ENCODE measurements around the gene ZSWIM8. TPM values are rescaled to one million over a fixed set of nuclear protein-coding genes. Genes with fewer than 3 reads are reported as not detected.

Gene ZSWIM8
- total and polyA plus RNA-seq, 5 experiments from 2014 or later, result 12.3 to 79.9 (median 18.5) TPM

- ATAC-seq, result no peak
- peak overlapping the region in 1 of 10 donors; percentile 24 for H3K4me3 Mint-ChIP-seq
- H3K4me1 Mint-ChIP-seq, result peaks cover 0 to 16% (median 7%) of the 10 kb centered on the region in 4 donors
- H3K9me3 Mint-ChIP-seq, result no peaks in the 10 kb centered on the region
- DNase-seq, result peak in 1 of 10 donors; percentile 50
- no peaks in the 10 kb centered on the region for H3K27me3 Mint-ChIP-seq
- peak overlapping the region in 8 of 10 donors; percentile 11 to 93 (median 42) for H3K27ac Mint-ChIP-seq
- peaks cover 0 to 65% (median 4%) of the 10 kb centered on the region in 3 donors for H3K36me3 Mint-ChIP-seq
- POLR2A ChIA-PET, result interaction anchor here (8.6 kb wide), 1 partner anchor 11 kb away, joined by 56 read pairs; no protein-coding TSS in a partner anchor
These were observed 12.1 kb downstream of the ZSWIM8 start for GRCh38 chr10:73797324-73798025.

- no peak for ATAC-seq
These were observed 12.7 kb downstream of the ZSWIM8 start for GRCh38 chr10:73798087-73798486.

GRCh38 chr10:73798927-73799560, 13.6 kb downstream of the ZSWIM8 start:
- no peaks in the 10 kb centered on the region for H3K27me3 Mint-ChIP-seq
- H3K27ac Mint-ChIP-seq, result peak overlapping the region in 6 of 10 donors; percentile 37 to 83 (median 52)
- peaks cover 0 to 70% (median 4%) of the 10 kb centered on the region in 3 donors for H3K36me3 Mint-ChIP-seq
- DNase-seq (peak in 1 of 10 donors; percentile 59), ATAC-seq (peak; percentile 31 to 35)
- peaks cover 6 to 18% (median 11%) of the 10 kb centered on the region in 4 donors for H3K4me1 Mint-ChIP-seq
- POLR2A ChIA-PET, result interaction anchor here (3.0 to 8.6 kb wide), 2 partner anchors 10 to 11 kb away, joined by 19 to 56 read pairs; no protein-coding TSS in a partner anchor
- H3K9me3 Mint-ChIP-seq, result no peaks in the 10 kb centered on the region
- H3K4me3 Mint-ChIP-seq, result peak overlapping the region in 1 of 10 donors; percentile 45

More at GRCh38 chr10:73798087-73798486, 12.7 kb downstream of the ZSWIM8 start:
- peaks cover 0 to 66% (median 4%) of the 10 kb centered on the region in 3 donors for H3K36me3 Mint-ChIP-seq
- POLR2A ChIA-PET, result interaction anchor here (3.0 to 8.6 kb wide), 2 partner anchors 10 to 11 kb away, joined by 19 to 56 read pairs; no protein-coding TSS in a partner anchor
- H3K9me3 Mint-ChIP-seq, result no peaks in the 10 kb centered on the region
- no peaks in the 10 kb centered on the region for H3K27me3 Mint-ChIP-seq
- peak overlapping the region in 5 of 10 donors; percentile 9 to 93 (median 38) for H3K27ac Mint-ChIP-seq
- peaks cover 0 to 14% (median 8%) of the 10 kb centered on the region in 4 donors for H3K4me1 Mint-ChIP-seq
- peak overlapping the region in 1 of 10 donors; percentile 24 for H3K4me3 Mint-ChIP-seq
- peak in 1 of 10 donors; percentile 10 for DNase-seq

GRCh38 chr10:73799899-73800559, 14.6 kb downstream of the ZSWIM8 start:
- DNase-seq (peak in 1 of 10 donors; percentile 53), ATAC-seq (peak in 1 of 2 donors; percentile 11)
- peak overlapping the region in 6 of 10 donors; percentile 40 to 83 (median 58) for H3K27ac Mint-ChIP-seq
- peaks cover 0 to 70% (median 2%) of the 10 kb centered on the region in 3 donors for H3K36me3 Mint-ChIP-seq
- H3K4me3 Mint-ChIP-seq, result no peak overlapping the region
- no peaks in the 10 kb centered on the region for H3K9me3 Mint-ChIP-seq
- POLR2A ChIA-PET, result interaction anchor here (1.0 to 8.6 kb wide), 3 partner anchors 9 to 28 kb away, joined by 3 to 56 read pairs (median 19); a partner anchor contains a TSS
- H3K27me3 Mint-ChIP-seq, result no peaks in the 10 kb centered on the region
- peaks cover 7 to 18% (median 11%) of the 10 kb centered on the region in 4 donors for H3K4me1 Mint-ChIP-seq

- peak; percentile 11 to 22 for ATAC-seq
- POLR2A ChIA-PET, result interaction anchor here (0.6 to 8.6 kb wide), 4 partner anchors 8 to 68 kb away, joined by 3 to 56 read pairs (median 11); a partner anchor contains a TSS
- DNase-seq, result peak in 1 of 10 donors; percentile 63
- no peaks in the 10 kb centered on the region for H3K9me3 Mint-ChIP-seq
- H3K27me3 Mint-ChIP-seq, result no peaks in the 10 kb centered on the region
- H3K27ac Mint-ChIP-seq, result peak overlapping the region in 4 of 10 donors; percentile 11 to 83 (median 54)
- no peak overlapping the region for H3K4me3 Mint-ChIP-seq
- H3K36me3 Mint-ChIP-seq, result peaks cover 0 to 69% (median 4%) of the 10 kb centered on the region in 3 donors
- H3K4me1 Mint-ChIP-seq, result peaks cover 8 to 23% (median 12%) of the 10 kb centered on the region in 4 donors
These were observed 15.3 kb downstream of the ZSWIM8 start for GRCh38 chr10:73800560-73801252.

- H3K4me3 Mint-ChIP-seq, result no peak overlapping the region
- H3K4me1 Mint-ChIP-seq, result peaks cover 14 to 28% (median 17%) of the 10 kb centered on the region in 4 donors
- peak in 1 of 10 donors; percentile 24 for DNase-seq
- H3K9me3 Mint-ChIP-seq, result no peaks in the 10 kb centered on the region
- H3K27me3 Mint-ChIP-seq, result no peaks in the 10 kb centered on the region
- peak overlapping the region in 2 of 10 donors; percentile 11 to 52 for H3K27ac Mint-ChIP-seq
- POLR2A ChIA-PET, result interaction anchor here (0.6 to 8.6 kb wide), 3 partner anchors 8 to 68 kb away, joined by 3 to 56 read pairs (median 4); no protein-coding TSS in a partner anchor
- ATAC-seq, result peak in 1 of 2 donors; percentile 14
- peaks cover 0 to 70% (median 4%) of the 10 kb centered on the region in 3 donors for H3K36me3 Mint-ChIP-seq
These were observed 15.8 kb downstream of the ZSWIM8 start for GRCh38 chr10:73801253-73801590.

GRCh38 chr10:73802276-73802991, 17.0 kb downstream of the ZSWIM8 start:
- Mint-ChIP-seq H3K36me3 (peaks cover 5 to 78% (median 11%) of the 10 kb centered on the region in 3 donors), H3K4me1 (peaks cover 26 to 40% (median 28%) of the 10 kb centered on the region in 4 donors), H3K27me3 (no peaks in the 10 kb centered on the region), H3K4me3 (no peak overlapping the region), H3K27ac (peak overlapping the region in 6 of 10 donors; percentile 15 to 92 (median 53)), H3K9me3 (no peaks in the 10 kb centered on the region)
- ATAC-seq, result no peak
- POLR2A ChIA-PET, result interaction anchor here (1.2 kb wide), 1 partner anchor 8 kb away, joined by 4 read pairs; no protein-coding TSS in a partner anchor
- DNase-seq, result peak in 1 of 10 donors; percentile 32

- H3K9me3 Mint-ChIP-seq, result no peaks in the 10 kb centered on the region
- no peaks in the 10 kb centered on the region for H3K27me3 Mint-ChIP-seq
- DNase-seq, result no peak
- no peak overlapping the region for H3K4me3 Mint-ChIP-seq
- peak overlapping the region in 8 of 10 donors; percentile 24 to 92 (median 31) for H3K27ac Mint-ChIP-seq
- ATAC-seq, result no peak
- H3K4me1 Mint-ChIP-seq, result peaks cover 29 to 54% (median 37%) of the 10 kb centered on the region in 4 donors
- peaks cover 5 to 83% (median 11%) of the 10 kb centered on the region in 3 donors for H3K36me3 Mint-ChIP-seq
- POLR2A ChIA-PET, result interaction anchor here (7.7 kb wide), 1 partner anchor 17 kb away, joined by 70 read pairs; the partner anchor contains the start of gene ZSWIM8
These were observed 18.4 kb downstream of the ZSWIM8 start for GRCh38 chr10:73803680-73804286.

GRCh38 chr10:73806176-73806950, 21.0 kb downstream of the ZSWIM8 start:
- no peaks in the 10 kb centered on the region for H3K27me3 Mint-ChIP-seq
- peak in 1 of 10 donors; percentile 41 for DNase-seq
- H3K27ac Mint-ChIP-seq, result peak overlapping the region in 8 of 10 donors; percentile 37 to 93 (median 71)
- H3K4me1 Mint-ChIP-seq, result peaks cover 36 to 62% (median 52%) of the 10 kb centered on the region in 4 donors
- POLR2A ChIA-PET, result interaction anchor here (0.6 to 7.7 kb wide), 4 partner anchors 10 to 30 kb away, joined by 3 to 70 read pairs (median 30); partner anchors contain the start of gene ZSWIM8
- no peak for ATAC-seq
- H3K4me3 Mint-ChIP-seq, result peak overlapping the region in 6 of 10 donors; percentile 30 to 58 (median 44)
- H3K36me3 Mint-ChIP-seq, result peaks cover 5 to 83% (median 11%) of the 10 kb centered on the region in 3 donors
- no peaks in the 10 kb centered on the region for H3K9me3 Mint-ChIP-seq

GRCh38 chr10:73807471-73807870, 22.1 kb downstream of the ZSWIM8 start:
- Mint-ChIP-seq H3K4me1 (peaks cover 36 to 61% (median 51%) of the 10 kb centered on the region in 4 donors), H3K4me3 (peak overlapping the region in 3 of 10 donors; percentile 7 to 71 (median 43)), H3K9me3 (no peaks in the 10 kb centered on the region), H3K27ac (peak overlapping the region in 6 of 10 donors; percentile 22 to 93 (median 46)), H3K36me3 (peaks cover 5 to 72% (median 11%) of the 10 kb centered on the region in 3 donors), H3K27me3 (no peaks in the 10 kb centered on the region)
- POLR2A ChIA-PET, result interaction anchor here (0.9 to 7.7 kb wide), 3 partner anchors 11 to 26 kb away, joined by 3 to 70 read pairs (median 56); partner anchors contain the start of genes CHCHD1 and ZSWIM8
- DNase-seq, result peak in 1 of 10 donors; percentile 49
- no peak for ATAC-seq

All from naive thymus-derived CD8-positive, alpha-beta T cell (primary cell).